Measurements from ENCODE around the gene TMEM9.

TMEM9 gene

DNA sequence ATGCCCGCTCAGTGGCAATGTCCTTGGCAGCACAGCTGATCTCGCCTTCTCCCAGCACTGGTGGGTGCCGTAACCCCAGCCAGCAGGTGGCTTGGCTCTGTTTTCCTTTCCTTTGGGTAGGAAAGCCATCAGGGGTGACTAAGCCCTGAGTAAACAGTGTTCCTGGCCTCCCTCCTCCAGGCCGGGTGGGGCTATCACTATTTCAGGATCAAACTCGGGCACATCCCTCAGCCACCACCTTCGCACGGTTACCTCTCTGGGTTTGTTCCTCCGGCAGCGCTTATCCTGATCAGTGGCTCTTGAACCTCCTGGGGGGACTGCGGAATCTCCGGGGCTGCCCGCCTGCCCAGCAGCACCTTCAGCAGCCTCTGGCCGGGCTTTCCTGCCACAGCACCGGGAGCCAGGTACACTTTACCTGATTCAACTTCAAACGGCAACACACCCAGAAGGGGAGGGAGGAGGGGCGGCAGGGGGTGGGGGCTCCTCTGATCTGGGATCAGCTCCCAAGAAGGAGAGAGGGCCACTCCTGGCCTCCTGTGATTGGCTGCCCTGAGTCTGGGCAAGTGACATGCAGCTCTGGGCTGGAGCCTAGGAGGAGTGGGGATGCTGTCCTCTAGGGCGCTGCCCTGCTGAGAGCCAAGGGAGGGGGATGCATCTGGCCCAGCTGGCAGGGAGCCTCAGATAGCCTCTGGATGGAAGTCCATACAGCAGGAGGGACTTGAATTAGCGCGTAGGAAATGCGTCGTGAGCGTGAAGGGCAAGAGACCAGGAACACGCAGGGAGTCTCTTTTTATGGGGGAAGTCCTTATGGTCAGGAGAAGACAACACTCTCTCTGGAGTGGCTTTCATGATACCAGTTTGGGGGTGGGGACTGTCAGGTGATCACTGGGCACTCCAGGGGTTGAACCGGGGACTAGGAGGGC, 27.2 kb downstream of the TMEM9 start, which contains the start of gene ASCL5:
Gene ASCL5, minus strand, starts transcription at position 353 of the 923 bp plus-strand sequence. CDS start 11,812 bp downstream, outside the sequence.
- no peak for DNase-seq (ENCODE audit: low read depth)

DNA sequence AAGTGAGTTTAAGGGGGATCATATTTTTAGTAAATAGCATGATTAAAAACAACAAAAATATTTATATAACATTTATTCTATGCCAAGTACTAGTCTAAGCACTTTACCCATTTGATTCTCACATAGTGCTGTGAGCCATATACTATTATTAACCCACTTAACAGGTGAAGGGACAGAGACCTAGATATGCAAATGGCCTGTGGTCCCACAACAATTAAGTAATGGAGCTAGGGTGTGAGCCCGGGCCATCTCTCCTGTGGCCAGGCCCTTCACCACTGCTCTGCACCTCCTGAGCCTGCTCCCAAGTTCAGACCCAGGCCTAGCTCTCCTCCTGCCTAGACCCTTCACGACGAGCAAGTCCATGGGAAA, 27.8 kb downstream of the TMEM9 start:
- no peak for DNase-seq (ENCODE audit: low read depth)

DNA sequence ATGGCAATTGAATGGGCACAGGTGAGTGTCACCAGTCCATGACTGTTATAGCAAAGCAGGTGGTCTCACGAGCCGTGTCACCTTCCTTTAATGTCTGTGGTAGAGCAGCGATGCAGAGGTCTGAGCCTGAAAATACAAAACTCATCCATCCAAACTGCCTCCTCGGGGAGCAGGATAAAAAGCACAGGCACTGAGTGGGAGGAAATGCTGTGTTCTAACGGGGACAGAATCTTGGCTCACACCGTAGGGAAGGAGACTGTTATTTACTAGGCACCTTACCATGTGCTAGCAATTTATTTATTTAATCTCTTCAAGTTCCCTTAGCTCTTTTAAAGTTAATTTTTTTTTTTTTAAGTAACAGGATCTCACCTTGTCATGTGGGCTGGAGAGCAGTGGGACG, 28.5 kb downstream of the TMEM9 start:
- DNase-seq (ENCODE audit: low read depth): no peak

DNA sequence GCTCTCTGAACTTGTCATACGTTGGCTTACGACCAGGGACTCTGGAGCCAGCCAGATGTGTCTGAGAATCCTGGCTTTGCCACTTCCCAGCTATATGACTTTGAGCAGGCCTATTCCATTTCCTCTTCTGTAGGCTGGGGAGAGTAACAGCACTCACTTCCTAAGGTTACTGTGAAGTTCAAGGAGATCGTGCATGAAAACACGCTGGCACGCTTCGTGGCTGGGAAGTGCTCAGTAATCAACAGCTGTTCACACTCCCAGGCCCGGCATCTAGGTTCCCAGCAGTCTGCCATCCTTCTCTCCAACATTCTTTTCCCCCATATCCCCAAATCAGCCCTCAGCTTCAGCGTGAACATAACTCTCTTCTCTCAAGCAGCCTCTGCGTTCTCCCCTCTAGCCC, 29.3 kb downstream of the TMEM9 start:
- DNase-seq (ENCODE audit: low read depth): no peak

DNA sequence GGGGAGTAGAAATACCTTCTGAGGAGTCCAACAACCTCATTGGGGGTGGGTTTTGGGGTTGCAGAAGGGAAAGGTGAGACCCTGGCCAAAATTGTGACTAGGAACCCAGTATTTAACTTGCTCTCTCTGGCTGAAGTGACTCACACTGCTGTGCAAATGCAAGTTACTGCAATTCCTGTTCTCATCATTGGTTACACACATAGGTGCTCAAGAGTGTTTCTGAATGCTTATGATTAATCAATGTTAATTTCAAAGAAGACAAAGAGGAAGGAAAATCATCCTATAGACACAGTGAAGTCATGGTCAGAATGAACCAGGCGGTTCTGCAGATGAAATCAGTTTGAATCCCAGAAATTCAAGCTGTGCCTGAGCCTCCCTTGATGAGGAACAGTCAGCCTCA, 30.4 kb downstream of the TMEM9 start:
- no peak for DNase-seq (ENCODE audit: low read depth)

DNA sequence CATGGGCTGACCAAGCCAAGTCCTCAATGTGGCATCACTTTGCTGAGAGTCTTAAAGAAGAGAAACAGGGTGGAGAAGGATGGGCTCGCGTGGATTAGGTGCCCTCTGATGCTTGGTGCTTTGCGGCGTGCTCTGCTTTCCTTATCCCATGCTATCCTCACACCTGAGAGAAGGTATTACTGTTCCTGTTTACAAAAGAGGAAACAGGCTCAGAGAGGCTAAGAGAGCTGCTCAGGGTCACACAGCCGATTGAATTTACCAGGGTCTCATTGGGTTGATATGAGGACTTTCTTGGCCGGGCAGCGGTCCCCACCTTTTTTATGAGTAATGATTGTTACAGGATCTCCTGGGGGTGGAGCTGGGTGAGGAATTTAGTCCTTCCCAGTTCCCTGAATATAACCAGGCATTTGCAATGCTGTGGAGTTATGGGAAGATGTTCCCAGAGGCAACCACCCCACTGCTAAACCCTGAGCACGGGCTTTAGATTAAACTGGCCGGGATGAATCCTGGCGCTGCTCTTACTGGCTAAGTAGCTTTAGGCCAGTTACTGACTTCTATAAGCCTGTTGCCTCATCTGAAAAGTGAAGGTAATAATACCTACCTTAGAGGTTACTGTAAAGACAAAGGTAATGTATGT, 31.8 kb downstream of the TMEM9 start:
- no peak for DNase-seq (ENCODE audit: low read depth)

DNA sequence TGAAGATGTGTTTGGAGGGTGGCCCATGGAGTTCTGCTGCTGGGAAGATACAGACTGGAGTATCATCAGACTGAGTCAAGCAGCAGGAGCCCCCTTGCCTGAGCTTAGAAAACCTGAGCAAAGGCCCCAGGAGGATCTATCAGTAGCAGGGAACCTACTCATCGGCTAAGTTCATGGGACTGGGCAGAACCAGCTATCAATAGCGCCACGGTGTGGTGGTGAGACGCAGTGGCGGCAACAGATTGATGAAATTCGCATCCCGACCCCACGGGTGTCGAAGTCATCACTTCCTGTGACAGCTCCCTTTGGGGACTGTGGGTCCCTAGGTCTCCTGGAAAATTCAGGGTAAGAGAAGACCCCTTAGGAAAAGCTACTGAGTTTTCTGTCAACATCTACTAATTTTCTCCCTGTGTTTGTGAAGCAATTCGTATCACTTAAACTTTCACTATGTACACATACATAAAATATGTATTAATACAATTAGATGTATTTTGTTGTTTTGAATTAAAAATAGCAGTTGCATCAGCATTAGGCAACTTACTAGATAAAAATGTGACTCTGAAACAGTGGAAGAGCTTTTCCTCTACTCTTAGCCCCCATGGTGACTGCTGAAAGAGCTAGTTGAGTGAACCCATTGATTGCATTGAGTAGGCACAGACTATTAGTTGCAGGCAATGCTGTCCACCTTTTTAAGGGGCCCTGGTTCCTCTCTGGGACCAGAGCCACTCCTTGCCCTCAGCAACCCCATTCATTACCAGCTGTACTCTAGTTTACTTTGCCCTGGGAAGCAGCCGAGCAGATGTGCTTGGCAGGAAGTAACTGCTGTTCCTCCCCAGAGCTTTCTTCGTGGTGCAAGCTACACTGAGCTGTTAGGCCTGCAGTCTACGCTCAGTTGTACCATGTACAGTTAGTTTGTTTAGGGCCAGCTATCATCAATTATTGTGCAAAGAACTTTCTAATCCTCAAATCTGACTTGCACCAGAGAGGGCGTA, 34.8 kb downstream of the TMEM9 start:
- DNase-seq (ENCODE audit: low read depth): peak; percentile 29

DNA sequence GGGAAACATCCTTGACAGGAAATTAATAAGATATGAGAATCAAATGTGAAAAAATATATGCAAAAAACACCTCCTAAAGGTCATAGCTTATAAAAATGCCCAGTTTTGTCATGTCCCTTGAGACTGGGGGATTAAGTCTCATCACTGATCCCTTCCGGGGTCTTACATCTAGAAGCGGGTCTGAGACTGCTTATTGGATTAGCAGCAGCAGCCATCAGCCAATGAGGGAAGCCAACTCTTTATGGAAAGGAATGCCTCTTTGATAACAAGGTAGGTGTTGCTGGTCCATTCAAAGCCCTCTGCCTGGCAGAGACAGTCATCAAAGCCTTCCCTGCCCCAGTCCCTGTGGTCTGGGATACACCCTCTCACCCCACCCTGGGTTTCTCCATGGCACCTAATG, 38.2 kb downstream of the TMEM9 start:
- DNase-seq (ENCODE audit: low read depth): no peak

DNA sequence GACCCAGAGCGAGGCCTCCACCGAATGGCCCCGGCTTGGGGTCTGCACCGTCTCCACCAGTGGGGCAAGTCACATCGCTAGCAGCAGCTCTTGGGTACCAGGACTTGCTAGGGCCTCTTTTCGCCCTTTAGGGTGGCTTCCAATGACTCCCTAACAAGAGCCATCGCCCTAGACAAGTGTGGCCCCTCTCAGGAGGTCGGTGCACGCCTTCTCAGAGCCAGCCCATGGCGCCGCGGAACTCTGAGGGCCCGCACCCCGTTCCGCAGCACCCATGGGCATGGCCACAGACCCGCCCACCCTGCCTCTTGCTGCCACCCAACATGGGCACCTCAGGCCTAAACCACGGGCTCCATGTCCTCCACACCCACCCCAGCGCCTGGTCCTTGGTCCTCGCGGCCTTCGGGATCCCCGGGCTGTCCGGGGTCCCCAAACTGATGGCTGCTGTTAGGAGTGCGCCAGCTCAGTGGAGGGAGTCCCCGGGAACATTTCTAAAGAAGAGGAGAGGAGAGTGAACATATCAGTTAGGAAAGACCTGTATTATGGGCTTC, 38.8 kb downstream of the TMEM9 start:
- no peak for DNase-seq (ENCODE audit: low read depth)

DNA sequence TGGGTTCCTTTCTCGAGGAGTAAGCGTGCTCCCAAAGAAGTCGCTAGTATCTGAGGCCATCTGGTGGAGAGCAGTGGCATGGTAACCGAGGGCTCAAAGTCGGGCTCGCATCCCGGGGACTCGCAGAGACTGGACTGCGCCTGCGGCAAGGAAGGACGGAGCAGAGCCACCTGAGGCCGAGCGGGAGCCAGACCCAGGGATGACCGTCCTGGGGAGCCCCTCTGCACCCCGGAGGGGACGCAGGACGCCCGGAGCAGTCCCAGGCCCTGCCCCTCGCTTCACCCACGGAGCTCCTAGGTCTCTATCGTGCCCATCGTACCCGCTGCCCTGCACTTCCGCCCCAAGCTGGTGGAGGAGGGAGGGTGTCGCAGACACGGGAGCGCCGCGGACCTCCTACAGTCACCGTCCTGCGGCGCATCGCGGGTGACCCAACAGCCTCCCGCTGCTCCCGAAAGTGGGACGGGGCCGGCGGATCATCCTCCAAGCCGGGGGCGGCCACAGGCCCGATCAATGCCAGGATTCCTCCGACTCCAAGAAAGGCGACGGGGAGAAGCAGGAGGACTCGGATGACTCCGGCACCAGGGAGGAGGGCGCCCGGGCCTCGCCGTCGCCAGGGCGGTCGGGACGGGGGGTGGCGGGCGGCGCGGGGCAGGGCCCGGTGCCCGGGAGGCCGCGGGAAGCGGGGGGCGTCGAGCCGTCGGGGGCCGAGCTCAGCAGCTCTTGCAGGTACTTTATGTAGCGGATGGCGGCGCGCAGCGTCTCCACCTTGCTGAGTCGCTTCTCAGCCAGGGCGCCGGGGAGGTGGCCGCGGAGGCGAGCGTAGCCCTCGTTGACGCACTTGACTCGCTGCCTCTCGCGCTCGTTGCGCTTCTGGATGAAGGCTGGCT, 39.8 kb downstream of the TMEM9 start:
- peak; percentile 82 for DNase-seq (ENCODE audit: low read depth)

DNA sequence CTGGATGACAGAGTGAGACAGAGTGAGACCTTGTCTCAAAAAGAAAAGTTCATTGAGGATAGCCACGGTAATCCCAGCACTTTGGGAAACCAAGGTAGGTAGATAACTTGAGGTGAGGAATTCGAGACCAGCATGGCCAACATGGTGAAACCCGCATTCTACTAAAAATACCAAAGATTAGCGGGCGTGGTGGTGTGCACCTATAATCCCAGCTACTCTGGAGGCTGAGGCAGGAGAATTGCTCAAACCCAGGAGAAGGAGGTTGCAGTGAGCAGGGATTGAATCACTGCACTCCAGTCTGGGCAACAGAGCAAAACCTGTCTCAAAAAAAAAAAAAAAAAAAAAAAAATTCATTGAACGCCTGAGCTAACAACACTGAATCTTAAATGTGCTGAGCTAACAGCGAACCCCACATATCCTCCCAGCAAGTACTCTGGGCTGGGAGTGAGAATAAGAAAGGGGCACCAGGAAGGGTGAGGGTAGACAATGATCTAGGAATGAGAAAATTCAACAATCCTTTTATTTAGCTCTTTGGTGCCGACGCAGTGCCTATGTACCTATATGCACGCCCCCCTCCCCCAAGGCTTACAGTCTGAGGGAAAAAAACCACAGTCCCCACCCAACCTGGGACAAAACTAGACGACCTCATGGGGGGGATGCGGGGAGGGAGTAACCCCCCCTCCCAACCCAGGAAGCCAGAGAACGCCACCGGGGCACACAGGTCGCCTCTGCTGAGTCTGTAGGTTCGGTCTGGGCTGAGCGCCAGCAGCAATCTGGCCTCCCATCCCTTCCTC, 40.6 kb downstream of the TMEM9 start:
- no peak for DNase-seq (ENCODE audit: low read depth)

DNA sequence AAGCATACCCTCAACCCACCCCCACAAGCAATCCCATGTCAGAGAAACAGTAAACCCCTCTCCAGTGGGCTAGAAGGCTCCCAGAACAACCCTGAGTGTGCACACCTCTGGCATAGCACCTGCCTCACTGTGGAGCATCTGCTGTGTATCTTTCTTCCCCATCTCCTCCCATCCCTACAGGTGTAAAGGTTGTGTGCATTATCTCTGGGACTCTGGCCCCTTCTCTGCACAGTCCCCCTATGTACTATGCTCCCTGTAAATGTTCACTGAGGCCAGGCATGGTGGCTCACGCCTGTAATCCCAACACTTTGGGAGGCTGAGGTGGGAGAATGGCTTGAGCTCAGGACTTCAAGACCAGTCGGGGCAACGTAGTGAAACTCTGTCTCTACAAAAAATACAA, 41.3 kb downstream of the TMEM9 start:
- DNase-seq (ENCODE audit: low read depth): no peak

DNA sequence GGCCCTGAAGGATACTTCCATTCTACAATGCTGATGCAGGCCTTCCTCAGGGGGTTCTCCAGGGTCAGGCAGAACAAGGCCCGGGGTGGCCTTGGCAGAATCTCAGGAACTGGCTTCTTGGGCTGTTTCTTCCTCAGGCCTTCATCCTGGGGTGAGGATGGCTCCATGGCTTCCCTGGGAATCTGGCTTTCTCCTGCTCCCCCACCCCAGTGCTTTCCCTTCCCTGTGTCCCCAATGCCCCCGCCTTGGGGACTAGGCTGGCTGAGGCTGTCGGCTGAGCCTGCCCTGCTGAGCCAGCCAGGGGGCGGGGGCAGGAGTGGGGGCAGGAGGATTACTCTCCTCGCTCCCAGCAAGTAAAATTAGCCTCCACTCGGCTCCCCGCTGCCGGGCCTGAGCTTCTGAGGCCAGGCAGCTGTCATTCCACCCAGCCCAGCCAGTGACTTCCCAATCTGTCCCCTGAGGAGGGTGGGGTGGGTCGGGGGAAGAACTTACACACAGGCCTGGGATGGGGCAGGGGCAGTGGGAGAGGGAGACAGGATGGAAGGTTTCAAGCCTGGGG, 42.0 kb downstream of the TMEM9 start, which contains the start of gene CACNA1S:
Gene CACNA1S, minus strand, starts transcription at position 254 of the 559 bp plus-strand sequence. Its CDS starts 87 bp downstream, at position 167.
- no peak for DNase-seq (ENCODE audit: low read depth)

DNA sequence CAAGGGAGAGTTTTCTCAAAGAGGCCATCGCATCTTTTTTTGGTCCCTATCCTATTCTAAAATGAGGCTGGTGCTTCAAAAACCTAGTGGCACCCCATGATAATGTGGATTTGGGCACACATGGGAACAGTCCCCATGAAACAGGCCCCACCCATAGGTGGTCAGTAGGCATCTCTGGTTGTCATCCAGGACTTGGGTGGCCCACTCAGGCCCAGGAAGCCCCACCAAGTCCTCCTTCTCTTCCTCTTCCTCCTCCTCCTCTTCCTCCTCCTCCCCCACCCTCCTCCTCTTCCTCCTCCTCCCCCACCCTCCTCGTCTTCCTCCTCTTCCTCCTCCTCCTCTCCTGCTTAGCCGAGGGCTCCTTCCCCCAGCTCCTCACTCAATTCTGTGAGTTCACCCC, 42.6 kb downstream of the TMEM9 start:
- DNase-seq (ENCODE audit: low read depth): no peak

DNA sequence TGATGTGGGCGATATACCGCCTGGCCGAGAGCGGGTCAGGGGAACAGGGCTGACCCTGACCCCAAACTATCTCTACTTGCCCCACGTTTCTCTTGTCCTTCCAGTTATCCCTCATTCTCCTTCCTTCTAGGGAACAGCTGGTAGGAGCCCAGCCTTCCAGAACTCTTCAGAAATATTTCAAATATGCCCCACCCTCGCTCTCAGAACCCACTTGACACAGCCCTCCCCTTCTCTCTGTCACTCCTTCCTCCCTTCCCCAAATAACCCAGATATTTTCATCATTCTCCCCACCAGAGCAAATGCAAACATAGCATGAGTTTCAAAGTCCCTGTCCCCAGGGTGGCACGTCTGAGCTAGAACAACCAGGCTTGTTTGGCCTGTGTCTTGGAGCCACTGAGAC, 43.1 kb downstream of the TMEM9 start:
- no peak for DNase-seq (ENCODE audit: low read depth)

DNA sequence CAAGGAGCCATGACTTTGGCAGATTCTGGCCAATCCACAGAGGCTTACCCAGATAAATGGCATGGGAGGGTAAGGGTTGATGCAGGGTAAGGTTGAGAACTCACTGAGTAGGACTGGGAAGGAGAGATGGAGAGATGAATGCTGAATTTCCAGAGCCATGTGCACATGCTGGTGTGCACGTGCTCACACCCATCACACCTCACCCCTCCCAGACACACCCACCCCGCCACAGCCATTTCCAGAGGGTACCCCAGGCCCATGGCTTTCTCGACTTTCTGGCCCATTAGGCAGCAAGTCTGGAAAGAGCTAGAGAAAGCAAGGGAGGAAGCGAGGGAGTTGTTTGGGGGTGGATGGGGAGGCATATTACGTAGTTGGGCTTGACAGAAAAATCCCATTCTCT, 43.7 kb downstream of the TMEM9 start:
- DNase-seq (ENCODE audit: low read depth): no peak

DNA sequence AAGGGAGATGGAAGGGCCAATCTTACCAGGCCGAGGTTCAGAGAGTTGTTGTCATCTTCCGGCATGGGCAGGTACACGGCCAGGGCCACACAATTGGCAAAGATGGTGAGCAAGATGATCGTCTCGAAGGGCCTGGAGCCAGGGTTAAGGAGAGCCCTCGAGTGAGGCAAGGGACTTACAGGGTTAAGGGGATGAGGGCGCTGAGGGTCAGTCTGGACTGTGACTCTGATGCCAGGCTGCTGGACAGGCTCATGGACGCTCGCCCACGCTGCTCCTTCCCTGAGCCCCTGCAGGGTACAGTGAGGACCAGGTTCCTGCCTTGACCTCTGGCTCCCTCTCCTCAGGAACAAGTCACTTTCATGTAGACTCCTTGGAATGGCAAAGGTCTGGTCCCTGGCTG, 44.1 kb downstream of the TMEM9 start:
- DNase-seq (ENCODE audit: low read depth): no peak

DNA sequence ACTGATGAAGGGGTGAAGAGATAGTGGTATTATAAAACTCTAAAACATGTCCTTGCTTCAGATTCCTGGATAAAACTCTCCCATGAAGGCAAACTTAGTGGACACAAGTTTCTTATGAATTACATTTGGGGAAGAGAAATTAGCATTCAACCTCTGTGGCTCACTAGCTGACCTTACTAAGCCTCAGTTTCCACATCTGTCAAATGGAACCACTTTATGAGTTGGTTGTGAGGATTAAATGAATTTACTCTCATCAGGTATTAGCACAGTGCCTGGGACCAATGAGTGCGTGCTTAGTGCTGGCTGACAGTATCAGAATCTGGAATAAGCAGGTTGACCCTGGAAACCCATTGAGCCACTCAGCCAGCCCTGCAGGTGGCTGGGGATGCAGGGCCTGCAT, 44.6 kb downstream of the TMEM9 start:
- DNase-seq (ENCODE audit: low read depth): no peak

DNA sequence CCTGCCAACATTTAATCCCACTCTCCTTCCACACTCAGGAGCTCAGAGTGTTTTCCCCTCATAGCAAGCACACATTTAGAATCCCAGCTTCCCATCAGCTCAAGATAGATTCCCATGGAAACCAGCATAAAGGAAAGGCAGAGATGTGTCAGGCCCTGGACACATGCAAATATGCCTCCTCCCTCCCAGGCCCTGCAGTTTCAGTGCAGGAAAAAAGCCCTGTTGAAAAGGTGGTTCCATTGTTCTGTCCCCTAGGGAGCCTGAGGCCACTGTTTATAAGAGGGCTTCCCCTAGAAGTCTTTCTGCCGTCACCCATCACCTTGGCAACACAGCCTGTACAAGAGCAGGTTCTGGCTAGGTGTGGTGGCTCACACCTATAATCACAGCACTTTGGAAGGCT, 45.7 kb downstream of the TMEM9 start:
- DNase-seq (ENCODE audit: low read depth): no peak

DNA sequence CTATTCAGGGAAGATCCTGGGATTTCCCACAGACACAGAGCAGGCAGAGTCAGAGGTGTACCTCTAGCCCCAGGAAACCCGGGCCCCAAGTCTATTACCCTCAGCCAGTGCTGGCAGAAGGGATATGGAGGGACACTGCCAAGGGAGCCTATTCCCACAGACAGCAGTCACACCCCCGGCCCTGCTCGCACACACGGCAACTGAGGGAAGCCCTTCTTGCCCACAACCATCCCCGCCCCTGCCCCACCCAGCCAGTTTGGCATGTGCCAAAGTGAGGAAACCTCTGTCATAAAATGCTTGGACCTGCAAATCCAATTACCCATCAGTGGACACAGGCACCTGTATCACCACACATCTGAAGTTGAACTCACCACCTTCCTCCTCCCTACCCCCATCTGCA, 48.6 kb downstream of the TMEM9 start:
- DNase-seq (ENCODE audit: low read depth): no peak
